ENCODE results near the gene PRKAR1B. TPM values are rescaled to one million over a fixed set of nuclear protein-coding genes. Genes with fewer than 3 reads are reported as not detected.

Gene PRKAR1B
- total and polyA plus RNA-seq, 7 donors: 9.5 to 26.6 (median 11.4) TPM

GRCh38 chr7:681551-682307, 45.4 kb downstream of the PRKAR1B start:
- no peak overlapping the region for H3K27ac ChIP-seq
- intact Hi-C loops (cut with DNase I): no loop called here
- H3K27me3 ChIP-seq: no peaks in the 10 kb centered on the region
- peaks cover 0 to 12% (median 0%) of the 10 kb centered on the region in 4 donors for H3K36me3 ChIP-seq
- no peak overlapping the region for H3K4me3 ChIP-seq
- TF ChIP-seq POLR2AphosphoS5 (IDR thresholded peaks at IDR 0.05) (no peak), POLR2A (IDR thresholded peaks at IDR 0.05) (no peak), CTCF (IDR thresholded peaks at IDR 0.05) (no peak), EP300 (IDR thresholded peaks at IDR 0.05) (no peak)
- H3K9me3 ChIP-seq: peaks cover 0 to 9% (median 2%) of the 10 kb centered on the region in 4 donors
- no peaks in the 10 kb centered on the region for H3K4me1 ChIP-seq
- peak; percentile 46 for DNase-seq
- 94 to 96% methylated on average over 13 of the region's 13 CpGs for WGBS, 2 donors

DNA sequence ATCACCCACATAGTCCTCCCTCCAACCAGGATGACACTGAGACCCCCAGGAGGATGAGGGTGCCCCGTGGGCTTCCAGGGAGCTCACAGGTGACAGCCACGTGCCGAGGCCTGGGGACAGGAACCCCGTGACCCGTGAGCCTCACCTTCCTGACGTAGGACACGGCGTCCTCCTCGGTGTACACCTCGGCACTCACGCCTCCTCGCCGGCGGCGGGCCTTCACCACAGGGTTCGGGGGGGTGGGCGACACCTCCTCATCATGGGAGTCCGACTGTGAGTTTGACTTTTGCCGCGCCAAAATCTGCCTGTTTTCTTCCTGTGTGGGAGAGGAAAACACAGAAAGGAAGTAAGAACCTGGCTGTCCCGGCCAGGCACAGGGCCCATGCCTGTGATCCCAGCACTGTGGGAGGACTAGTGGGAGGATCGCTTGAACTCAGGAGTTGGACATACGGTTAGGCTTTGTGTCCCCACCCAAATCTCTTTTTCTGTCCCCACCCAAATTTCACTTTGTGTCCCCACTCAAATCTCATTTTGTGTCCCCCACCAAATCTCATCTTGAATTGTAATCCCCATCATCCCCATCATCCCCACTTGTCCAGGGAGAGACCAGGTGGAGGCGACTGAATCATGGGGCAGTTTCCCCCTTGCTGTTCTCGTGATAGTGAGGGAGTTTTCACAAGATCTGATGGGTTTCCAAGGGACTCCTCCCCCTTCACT, 46.5 kb downstream of the PRKAR1B start:
- Histone ChIP-seq H3K27ac (no peak overlapping the region), H3K9me3 (peaks cover 0 to 3% (median 0%) of the 10 kb centered on the region in 4 donors), H3K4me1 (peaks cover 0 to 5% (median under 1%) of the 10 kb centered on the region in 4 donors), H3K4me3 (no peak overlapping the region), H3K36me3 (peaks cover 0 to 15% (median 0%) of the 10 kb centered on the region in 4 donors), H3K27me3 (no peaks in the 10 kb centered on the region)
- 97 to 98% methylated on average over 25 of the region's 25 CpGs for WGBS, 2 donors
- DNase-seq: peak; percentile 56
- intact Hi-C loops (cut with DNase I): no loop called here
- TF ChIP-seq POLR2AphosphoS5 (IDR thresholded peaks at IDR 0.05): no peak
- no peak for TF ChIP-seq CTCF (IDR thresholded peaks at IDR 0.05)
- TF ChIP-seq EP300 (IDR thresholded peaks at IDR 0.05): no peak
- no peak for TF ChIP-seq POLR2A (IDR thresholded peaks at IDR 0.05)

GRCh38 chr7:676972-677385, 50.1 kb downstream of the PRKAR1B start:
- Histone ChIP-seq H3K36me3 (peaks cover 0 to 15% (median 0%) of the 10 kb centered on the region in 4 donors), H3K27me3 (no peaks in the 10 kb centered on the region), H3K4me3 (no peak overlapping the region), H3K27ac (peak overlapping the region in 1 of 4 donors; percentile 93), H3K9me3 (no peaks in the 10 kb centered on the region), H3K4me1 (peaks cover 0 to 16% (median 4%) of the 10 kb centered on the region in 4 donors)
- intact Hi-C loops (cut with DNase I): no loop called here
- WGBS, 2 donors: 92 to 98% methylated on average over 23 of the region's 23 CpGs
- no peak for TF ChIP-seq POLR2AphosphoS5 (IDR thresholded peaks at IDR 0.05)
- TF ChIP-seq POLR2A (IDR thresholded peaks at IDR 0.05): no peak
- TF ChIP-seq EP300 (IDR thresholded peaks at IDR 0.05): no peak
- TF ChIP-seq CTCF (IDR thresholded peaks at IDR 0.05): no peak
- DNase-seq: peak; percentile 57

DNA sequence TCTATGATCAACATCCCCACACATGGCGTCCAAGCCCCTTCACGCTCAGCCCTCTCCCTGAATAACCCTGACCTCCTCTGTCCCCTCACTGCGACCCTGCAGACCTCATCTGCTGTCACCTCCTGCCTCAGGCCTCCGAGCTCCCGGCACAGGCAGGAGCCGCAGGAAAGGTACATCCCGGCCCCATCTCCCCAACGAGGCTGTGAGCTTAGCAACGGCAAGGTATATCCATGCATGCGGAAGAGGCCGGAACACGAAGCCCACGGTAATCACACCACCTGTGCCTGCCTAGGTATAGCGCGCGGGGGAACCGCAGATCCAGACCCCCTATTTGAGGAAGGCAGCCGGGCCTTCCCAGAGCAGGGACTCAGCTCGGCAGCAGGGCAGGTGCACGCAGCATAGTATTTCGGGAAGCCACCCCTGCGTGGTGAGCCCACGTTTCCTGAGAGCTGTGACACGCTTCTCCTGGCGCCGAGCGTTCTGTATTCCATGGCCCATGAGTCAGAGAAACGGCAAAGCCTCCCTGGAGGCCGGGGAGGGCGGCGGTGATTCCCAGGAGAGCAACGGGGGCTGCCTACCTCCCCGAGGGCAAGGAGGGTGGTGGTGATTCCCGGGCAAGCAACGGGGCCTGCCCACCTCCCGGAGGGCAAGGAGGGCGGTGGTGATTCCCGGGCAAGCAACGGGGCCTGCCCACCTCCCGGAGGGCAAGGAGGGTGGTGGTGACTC, 50.7 kb downstream of the PRKAR1B start:
- Histone ChIP-seq H3K27me3 (no peaks in the 10 kb centered on the region), H3K9me3 (no peaks in the 10 kb centered on the region), H3K36me3 (peaks cover 0 to 15% (median 0%) of the 10 kb centered on the region in 4 donors), H3K27ac (peak overlapping the region in 1 of 4 donors; percentile 93), H3K4me1 (peaks cover 0 to 16% (median 4%) of the 10 kb centered on the region in 4 donors), H3K4me3 (no peak overlapping the region)
- DNase-seq: peak; percentile 46
- intact Hi-C loops (cut with DNase I): no loop called here
- WGBS, 2 donors: 95 to 97% methylated on average over 40 of the region's 40 CpGs
- TF ChIP-seq EP300 (IDR thresholded peaks at IDR 0.05) (no peak), POLR2AphosphoS5 (IDR thresholded peaks at IDR 0.05) (no peak), CTCF (IDR thresholded peaks at IDR 0.05) (no peak), POLR2A (IDR thresholded peaks at IDR 0.05) (no peak)

All from sigmoid colon (tissue), 7 donors.